Hepatic stellate cell (primary cell): ENCODE results near the gene KCTD20.
"Not testable (repeated sequence)": the region's sequence is repeated elsewhere in the genome, so short reads cannot be mapped to it uniquely, and the experiment has no call there.

Experiments
- DNase-seq: peaks from one replicate; pipeline ENCODE4 v3.0.0; 2011; ENCODE audit warnings: low spot score

Gene KCTD20

DNA sequence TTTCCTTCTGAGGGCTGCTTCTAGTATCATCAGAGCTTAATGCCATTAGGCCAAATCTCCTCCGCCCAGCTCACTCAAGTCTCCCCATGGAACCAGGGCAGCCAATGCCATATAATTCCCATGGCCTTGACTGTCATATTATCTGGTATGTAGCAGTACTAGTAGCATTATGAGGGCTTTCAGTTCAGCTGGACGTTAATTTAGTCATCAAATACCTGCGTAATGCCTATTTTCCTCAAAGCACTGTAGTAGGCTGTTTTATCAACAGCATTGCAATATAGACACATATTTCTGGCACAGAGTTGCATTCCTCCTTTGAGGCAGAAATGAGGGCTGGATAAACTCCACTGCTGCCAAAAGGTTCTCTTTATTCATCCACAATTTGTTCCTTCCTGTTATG, 1.7 kb downstream of the KCTD20 start:
- peak; percentile 59 for DNase-seq

DNA sequence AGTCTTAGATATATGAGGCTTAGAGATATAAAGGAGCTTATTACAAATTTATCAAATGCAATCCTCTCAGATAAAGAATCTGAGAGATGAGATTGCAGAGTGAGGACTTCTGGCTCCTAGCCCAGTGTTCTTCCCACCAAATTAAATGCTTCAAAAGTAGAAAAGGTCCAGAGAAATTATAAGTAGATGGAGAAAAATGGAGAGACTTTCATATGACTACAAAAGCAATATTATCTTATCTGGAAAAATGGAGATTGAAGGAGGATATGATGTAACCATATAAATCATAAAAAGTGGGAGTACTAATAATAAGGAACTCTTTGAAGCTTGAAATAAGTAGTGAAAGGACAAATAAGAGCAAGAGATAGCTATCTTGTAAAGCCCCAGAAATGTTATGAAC, 2.8 kb downstream of the KCTD20 start:
- no peak for DNase-seq

GRCh38 chr6:36449173-36449572, 6.4 kb downstream of the KCTD20 start:
- not testable (repeated sequence) for DNase-seq

DNA sequence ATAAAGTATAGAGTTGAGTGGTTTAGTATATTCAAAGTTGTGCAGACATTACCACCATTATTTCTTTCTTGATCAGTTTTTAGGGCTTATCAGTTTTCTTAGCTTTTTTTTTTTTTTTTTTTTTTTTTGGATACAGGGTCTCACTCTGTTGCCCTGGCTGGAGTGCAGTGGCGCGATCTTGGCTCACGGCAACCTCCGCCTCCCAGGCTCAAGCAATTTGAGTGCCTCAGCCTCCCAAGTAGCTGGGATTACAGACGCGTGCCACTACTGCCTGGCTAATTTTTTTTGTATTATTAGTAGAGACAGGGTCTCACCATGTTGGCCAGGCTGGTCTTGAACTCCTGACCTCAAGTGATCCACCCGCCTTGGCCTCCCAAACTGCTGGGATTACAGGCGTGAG, 10.1 kb downstream of the KCTD20 start:
- not testable (repeated sequence) for DNase-seq

- no peak for DNase-seq
Observed at GRCh38 chr6:36455486-36456027, 12.8 kb downstream of the KCTD20 start.

- DNase-seq: no peak
Observed at GRCh38 chr6:36459501-36459900, 16.7 kb downstream of the KCTD20 start.

GRCh38 chr6:36460916-36461315, 18.1 kb downstream of the KCTD20 start:
- DNase-seq: no peak

GRCh38 chr6:36461646-36462045, 18.8 kb downstream of the KCTD20 start:
- no peak for DNase-seq

DNA sequence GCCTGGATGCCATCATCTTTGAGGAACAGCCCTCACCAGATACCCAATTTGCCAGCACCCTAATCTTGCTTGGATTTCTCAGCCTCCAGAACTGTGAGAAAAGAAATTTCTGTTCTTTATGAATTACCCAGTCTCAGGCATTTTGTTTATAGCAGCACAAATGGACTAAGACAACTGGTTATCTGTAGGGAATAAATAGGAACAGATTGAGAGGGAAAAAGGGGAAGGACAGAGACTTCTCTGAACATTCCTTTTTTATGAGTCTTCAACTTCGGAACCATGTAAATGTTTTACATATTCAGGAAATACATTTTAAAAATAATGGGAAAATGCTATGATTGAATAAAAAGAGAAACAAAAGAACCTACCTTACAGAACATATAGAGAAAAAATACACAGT, 20.9 kb downstream of the KCTD20 start:
- DNase-seq: peak; percentile 46

DNA sequence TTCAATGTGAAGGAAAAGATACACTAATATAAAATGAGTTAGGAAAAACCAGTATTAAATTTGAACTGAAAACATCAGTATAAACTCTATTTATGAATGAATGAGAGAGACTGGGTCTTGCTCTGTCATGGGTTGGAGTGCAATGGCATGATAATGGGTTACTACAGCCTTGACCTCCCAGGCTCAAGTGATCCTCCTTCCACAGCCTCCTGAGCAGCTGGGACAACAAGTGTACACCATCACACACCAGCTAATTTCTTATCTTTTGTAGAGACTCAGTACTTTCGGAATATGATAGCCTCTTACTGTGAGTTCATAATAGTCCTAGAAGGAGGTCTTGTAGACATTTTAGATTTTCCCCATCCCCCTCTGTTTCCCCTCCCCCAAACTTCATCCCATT, 21.4 kb downstream of the KCTD20 start:
- no peak for DNase-seq

GRCh38 chr6:36467625-36468024, 24.8 kb downstream of the KCTD20 start:
- DNase-seq: no peak

DNA sequence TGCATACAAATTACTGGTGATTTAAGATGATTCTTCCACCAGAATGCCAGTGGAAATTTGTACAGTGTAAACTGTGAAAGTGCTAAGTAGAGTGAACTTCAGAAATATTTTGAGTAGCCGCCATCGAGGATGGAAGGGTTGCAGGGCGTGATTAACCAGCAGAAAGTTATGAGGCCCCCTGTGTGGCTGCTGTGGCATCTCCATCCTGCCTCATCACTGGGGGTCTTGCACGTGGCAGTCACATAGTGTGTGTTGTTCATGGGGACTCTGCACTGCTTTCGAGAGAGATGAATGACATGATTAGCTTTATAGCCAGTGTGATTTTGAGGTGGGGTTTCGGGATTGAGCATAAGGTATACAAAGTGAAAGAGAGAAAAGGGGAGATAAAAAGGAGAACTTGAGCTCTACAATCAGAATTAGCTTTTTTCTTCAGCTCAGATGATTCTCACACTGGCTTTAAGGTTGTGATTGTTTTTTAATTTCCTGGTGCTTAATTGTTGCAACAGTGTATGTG, 26.4 kb downstream of the KCTD20 start:
- DNase-seq: no peak

- DNase-seq: no peak
Observed at GRCh38 chr6:36469946-36470345, 27.1 kb downstream of the KCTD20 start.

GRCh38 chr6:36478051-36478526, 35.3 kb downstream of the KCTD20 start:
- no peak for DNase-seq

GRCh38 chr6:36479256-36479655, 36.5 kb downstream of the KCTD20 start:
- DNase-seq: no peak

GRCh38 chr6:36483326-36483725, 40.5 kb downstream of the KCTD20 start:
- DNase-seq: not testable (repeated sequence)

DNA sequence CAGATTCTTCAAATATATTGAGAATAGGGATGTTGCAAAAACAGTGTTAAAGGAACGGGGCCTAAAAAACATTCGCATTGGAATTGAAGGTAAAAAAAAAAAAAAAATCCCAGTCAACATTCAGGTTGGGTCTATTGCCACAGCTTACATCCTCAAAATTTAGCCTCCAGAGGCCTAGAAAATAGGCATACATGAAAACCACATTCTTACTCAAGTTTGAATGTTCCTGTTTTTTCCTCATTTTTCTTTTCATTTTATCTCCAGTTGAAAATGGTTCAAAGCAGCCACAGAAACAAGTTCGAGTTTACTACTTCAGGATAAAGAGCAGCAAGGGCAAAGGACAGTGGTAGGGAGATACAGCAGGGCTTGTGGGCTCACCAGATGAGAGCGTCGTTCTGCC, 41.9 kb downstream of the KCTD20 start:
- DNase-seq: no peak

DNA sequence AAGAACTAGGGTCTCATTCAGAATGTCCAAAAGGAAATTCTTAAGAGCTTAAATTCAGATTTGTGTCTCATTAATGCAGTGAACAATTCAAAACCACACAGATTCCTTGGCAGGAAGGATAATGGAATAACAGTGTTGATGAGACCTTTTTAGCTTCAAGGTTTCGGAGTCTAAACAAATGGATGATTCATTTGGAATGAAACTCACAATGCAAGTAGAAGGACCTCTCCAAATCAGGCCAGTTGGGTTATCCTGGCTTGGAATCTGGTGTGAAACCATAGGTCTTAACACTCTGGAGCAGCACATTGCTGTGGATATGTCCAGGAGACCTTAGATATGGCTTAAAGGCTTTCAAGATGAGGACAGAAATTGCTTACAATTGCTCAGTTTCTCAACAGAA, 44.9 kb downstream of the KCTD20 start:
- no peak for DNase-seq

DNA sequence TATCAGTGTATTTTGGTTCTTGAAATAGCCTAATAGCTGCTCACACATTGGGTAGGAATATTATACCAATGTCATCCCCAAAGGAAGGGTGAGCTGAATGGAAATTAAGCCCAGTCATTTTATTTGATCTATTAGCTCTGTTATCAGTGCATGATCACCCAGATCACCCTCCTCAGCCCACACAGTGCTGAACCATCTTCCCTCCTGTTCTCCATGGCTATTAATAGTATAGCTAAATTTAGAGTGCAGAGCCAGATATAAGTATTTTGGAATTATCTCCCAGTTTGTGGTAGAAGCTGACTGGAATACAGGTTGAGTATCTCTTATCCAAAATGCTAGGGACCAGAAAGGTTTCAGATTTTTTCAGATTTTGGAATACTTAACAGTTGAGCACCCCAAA, 45.4 kb downstream of the KCTD20 start:
- DNase-seq: no peak

DNA sequence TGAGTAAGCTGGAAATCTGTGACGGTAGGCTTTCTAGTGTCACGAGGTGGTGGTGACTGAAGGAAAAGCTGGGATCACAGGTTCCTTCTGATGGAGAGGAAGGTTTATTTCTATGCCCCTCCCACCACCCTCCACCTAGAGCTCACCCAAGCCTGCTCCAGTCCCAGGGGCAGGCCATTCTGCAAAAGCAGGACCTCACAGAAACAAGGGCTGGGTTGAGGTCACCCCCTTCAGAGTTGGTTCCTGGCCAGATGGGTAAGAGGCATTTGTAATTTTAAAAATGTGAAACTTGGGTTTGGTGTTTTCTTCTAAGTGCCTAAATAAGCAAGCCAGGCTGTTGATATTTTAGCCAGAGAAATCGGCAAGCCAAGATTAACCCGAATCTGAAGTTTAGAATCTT, 46.6 kb downstream of the KCTD20 start:
- DNase-seq: no peak

- DNase-seq: no peak
Observed at GRCh38 chr6:36491378-36491965, 48.7 kb downstream of the KCTD20 start.

DNA sequence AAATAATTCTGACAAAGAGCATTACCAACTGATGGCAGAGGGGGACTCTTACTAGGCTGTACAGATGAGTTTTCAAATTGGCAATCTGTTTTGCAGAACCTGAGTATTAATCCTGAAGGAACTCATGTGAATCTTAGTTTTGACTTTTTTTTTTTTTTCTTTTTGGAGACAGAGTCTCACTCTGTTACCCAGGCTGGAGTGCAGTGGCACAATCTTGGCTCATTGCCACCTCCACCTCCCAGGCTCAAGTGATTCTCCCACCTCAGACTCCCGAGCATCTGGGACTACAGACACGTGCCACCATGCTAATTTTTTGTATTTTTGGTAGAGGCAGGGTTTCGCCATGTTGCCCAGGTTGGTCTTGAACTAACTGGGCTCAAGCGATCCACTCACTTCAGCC, 49.3 kb downstream of the KCTD20 start:
- no peak for DNase-seq

DNA sequence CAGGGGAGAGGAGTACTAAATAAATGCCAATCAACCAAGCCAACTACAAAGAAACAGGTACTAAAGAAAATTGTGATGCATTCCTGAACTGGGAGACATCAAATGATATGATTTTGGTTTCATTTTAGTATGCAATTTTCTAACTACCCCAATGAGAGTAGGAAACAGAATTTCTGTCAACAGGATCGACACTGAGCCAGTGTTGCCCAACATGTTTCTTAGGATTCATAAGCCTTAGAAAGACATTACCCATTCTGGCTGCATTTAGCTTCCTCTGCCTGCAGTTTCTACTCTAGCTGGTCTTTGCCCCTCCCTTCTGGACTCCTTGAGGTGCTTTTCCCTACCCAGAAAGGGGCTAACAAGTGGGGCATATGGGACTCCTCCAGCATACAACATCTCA, 49.8 kb downstream of the KCTD20 start:
- DNase-seq: no peak

- DNase-seq: no peak
Observed at GRCh38 chr6:36493319-36493718, 50.5 kb downstream of the KCTD20 start.
